Osteoblast (primary cell): ENCODE results near the gene KCNC3. TPM values are rescaled to one million over a fixed set of nuclear protein-coding genes. Genes with fewer than 3 reads are reported as not detected.
"Not testable (repeated sequence)": the region's sequence is repeated elsewhere in the genome, so short reads cannot be mapped to it uniquely, and the experiment has no call there.

Experiments
- DNase-seq: peaks from one replicate; pipeline ENCODE4 v3.0.0; 2011; ENCODE audit warnings: low spot score, mixed read lengths; ENCODE audit not compliant: insufficient read length; ENCODE audit errors: missing footprints
- H2AFZ ChIP-seq: 2 replicates; pipeline ENCODE4 v1.6.0; 2011; ENCODE audit warnings: mild to moderate bottlenecking, low read length
- H3K27ac ChIP-seq: 2 replicates; pipeline ENCODE4 v1.5.1; 2011; ENCODE audit warnings: mild to moderate bottlenecking, low read depth, low read length, moderate library complexity
- H3K27me3 ChIP-seq: 2 replicates; pipeline ENCODE4 v1.6.0; 2012; ENCODE audit warnings: mild to moderate bottlenecking, control low read depth, inconsistent platforms, low read length, moderate library complexity; ENCODE audit not compliant: insufficient read depth
- H3K36me3 ChIP-seq: 2 replicates; pipeline ENCODE4 v1.5.1; 2011; ENCODE audit warnings: mild to moderate bottlenecking, low read length, control low read depth, moderate library complexity; ENCODE audit not compliant: insufficient read depth
- H3K4me1 ChIP-seq: 2 replicates; pipeline ENCODE4 v1.5.1; 2011; ENCODE audit warnings: mild to moderate bottlenecking, low read length, control low read depth, moderate library complexity; ENCODE audit not compliant: insufficient read depth
- H3K4me2 ChIP-seq: 2 replicates; pipeline ENCODE4 v1.6.0; 2011; ENCODE audit warnings: mild to moderate bottlenecking, low read length; ENCODE audit not compliant: insufficient read depth
- H3K4me3 ChIP-seq: fragments of 200-600 bp; sonication (generic); 3 replicates; pipeline ENCODE4 v1.5.1; 2012; ENCODE audit warnings: mild to moderate bottlenecking, low read length, inconsistent platforms; ENCODE audit not compliant: insufficient read depth
- H3K79me2 ChIP-seq: 2 replicates; pipeline ENCODE4 v1.6.0; 2012; ENCODE audit warnings: mild to moderate bottlenecking, low read length, control low read depth, inconsistent platforms; ENCODE audit not compliant: insufficient read depth
- H3K9me3 ChIP-seq: 2 replicates; pipeline ENCODE4 v1.5.1; 2011; ENCODE audit warnings: low read depth, low read length, control low read depth
- H4K20me1 ChIP-seq: 2 replicates; pipeline ENCODE4 v1.6.0; 2012; ENCODE audit warnings: mild to moderate bottlenecking, low read length, control low read depth; ENCODE audit not compliant: insufficient read depth
- CTCF ChIP-seq: IDR thresholded peaks from 2 replicates; pipeline ENCODE4 v1.5.1; 2011; ENCODE audit warnings: mild to moderate bottlenecking, low read depth, low read length, moderate library complexity; ENCODE audit errors: extremely low read depth
- total RNA-seq: library from RNA; depleted of rRNA; stranded (reverse); fragments of >200 nt; gene quantifications from 2 replicates; pipeline ENCODE4 v1.2.3, GENCODE V29; 2012

The KCNC3 gene
- total RNA-seq, 1 donor = not detected

GRCh38 chr19:50349277-50350057 is 20.3 kb upstream of the KCNC3 start:
- no peaks in the 10 kb centered on the region for H3K36me3 ChIP-seq
- H2AFZ ChIP-seq = no peak overlapping the region
- H3K79me2 ChIP-seq = no peaks in the 10 kb centered on the region
- no peak for DNase-seq
- H4K20me1 ChIP-seq = no peaks in the 10 kb centered on the region
- no peaks in the 10 kb centered on the region for H3K4me1 ChIP-seq
- peaks cover 7% of the 10 kb centered on the region for H3K9me3 ChIP-seq
- H3K4me2 ChIP-seq = no peak overlapping the region
- no peaks in the 10 kb centered on the region for H3K27me3 ChIP-seq
- TF ChIP-seq CTCF = no peak
- no peak overlapping the region for H3K27ac ChIP-seq
- no peak overlapping the region for H3K4me3 ChIP-seq

- H3K9me3 ChIP-seq, H3K36me3 ChIP-seq, H3K27ac ChIP-seq, H3K4me1 ChIP-seq, H4K20me1 ChIP-seq, H3K27me3 ChIP-seq, H3K4me2 ChIP-seq, H3K4me3 ChIP-seq, DNase-seq, H3K79me2 ChIP-seq, H2AFZ ChIP-seq: not testable (repeated sequence)
Observed at GRCh38 chr19:50347089-50347581, 18.0 kb upstream of the KCNC3 start.

GRCh38 chr19:50344661-50345318 is 15.6 kb upstream of the KCNC3 start:
- Histone ChIP-seq H3K36me3 (no peaks in the 10 kb centered on the region), H3K27ac (no peak overlapping the region), H3K79me2 (no peaks in the 10 kb centered on the region), H3K4me1 (no peaks in the 10 kb centered on the region), H3K27me3 (no peaks in the 10 kb centered on the region), H2AFZ (no peak overlapping the region), H3K9me3 (peaks cover 9% of the 10 kb centered on the region), H3K4me3 (no peak overlapping the region), H4K20me1 (no peaks in the 10 kb centered on the region), H3K4me2 (no peak overlapping the region)
- peak; percentile 35 for DNase-seq
- TF ChIP-seq CTCF = no peak

GRCh38 chr19:50341091-50341564 is 12.0 kb upstream of the KCNC3 start:
- no peak for TF ChIP-seq CTCF
- H4K20me1 ChIP-seq = no peaks in the 10 kb centered on the region
- no peak overlapping the region for H2AFZ ChIP-seq
- no peaks in the 10 kb centered on the region for H3K79me2 ChIP-seq
- DNase-seq = no peak
- no peak overlapping the region for H3K27ac ChIP-seq
- no peaks in the 10 kb centered on the region for H3K36me3 ChIP-seq
- no peak overlapping the region for H3K4me2 ChIP-seq
- H3K27me3 ChIP-seq = no peaks in the 10 kb centered on the region
- H3K4me3 ChIP-seq = no peak overlapping the region
- no peaks in the 10 kb centered on the region for H3K4me1 ChIP-seq
- peaks cover 9% of the 10 kb centered on the region for H3K9me3 ChIP-seq
